Neuronal stem cell (in vitro differentiated cells): ENCODE results near the gene PGBD2.
A peak's percentile ranks its signal among the peaks of the same experiment; 100 is the strongest.
"Not testable (repeated sequence)": the region's sequence is repeated elsewhere in the genome, so short reads cannot be mapped to it uniquely, and the experiment has no call there.

Source experiments
- DNase-seq: peaks from one replicate; pipeline ENCODE4 v3.0.0-alpha.2; 2013; ENCODE audit warnings: low spot score
- H2AFZ ChIP-seq: one replicate; pipeline ENCODE4 v1.6.1; 2013; ENCODE audit warnings: mild to moderate bottlenecking, low read length, inconsistent platforms
- H2AK5ac ChIP-seq: 2 replicates; pipeline ENCODE4 v1.6.1; 2013; ENCODE audit warnings: low read depth, mild to moderate bottlenecking, inconsistent platforms, low read length, moderate library complexity, mixed read lengths
- H2BK120ac ChIP-seq: 2 replicates; pipeline ENCODE4 v1.6.1; 2013; ENCODE audit warnings: low read depth, mild to moderate bottlenecking, inconsistent platforms, low read length, moderate library complexity, mixed read lengths
- H2BK12ac ChIP-seq: one replicate; pipeline ENCODE4 v1.6.1; 2013; ENCODE audit warnings: low read length, inconsistent platforms
- H2BK15ac ChIP-seq: 2 replicates; pipeline ENCODE4 v1.6.1; 2013; ENCODE audit warnings: mild to moderate bottlenecking, low read length, inconsistent platforms, mixed read lengths
- H2BK5ac ChIP-seq: one replicate; pipeline ENCODE4 v1.6.1; 2013; ENCODE audit warnings: inconsistent platforms, mild to moderate bottlenecking, low read length, moderate library complexity
- H3K14ac ChIP-seq: one replicate; pipeline ENCODE4 v1.6.1; 2013; ENCODE audit warnings: low read length, inconsistent platforms
- H3K18ac ChIP-seq: 2 replicates; pipeline ENCODE4 v1.6.1; 2013; ENCODE audit warnings: low read length, inconsistent platforms
- H3K23ac ChIP-seq: 2 replicates; pipeline ENCODE4 v1.6.1; 2013; ENCODE audit warnings: low read depth, mild to moderate bottlenecking, mixed read lengths, low read length, inconsistent platforms; ENCODE audit not compliant: poor library complexity
- H3K27ac ChIP-seq: replicated peaks from 3 replicates; pipeline ENCODE4 v1.5.1; 2013; ENCODE audit warnings: low read length, inconsistent platforms
- H3K27me3 ChIP-seq, 3 experiments: 2 replicates each; pipeline ENCODE4 v1.6.1; 2013; ENCODE audit warnings: low read length in 3 of 3, mild to moderate bottlenecking in 2 of 3, inconsistent platforms in 1 of 3, low read depth in 1 of 3, mixed read lengths in 1 of 3, moderate library complexity in 1 of 3; ENCODE audit not compliant: control insufficient read depth in 3 of 3, insufficient read depth in 3 of 3
- H3K36me3 ChIP-seq, 2 donors: replicated peaks in 1 of 2; 2 replicates each; pipeline ENCODE4 v1.6.1; 2013; ENCODE audit warnings: low read length in 2 of 2; ENCODE audit not compliant: control insufficient read depth in 2 of 2, insufficient read depth in 2 of 2
- H3K4ac ChIP-seq: 2 replicates; pipeline ENCODE4 v1.6.1; 2013; ENCODE audit warnings: inconsistent platforms, mild to moderate bottlenecking, low read length, moderate library complexity
- H3K4me1 ChIP-seq, 2 donors: 1 replicate in 1 of 2; 2 replicates in 1 of 2; pipeline ENCODE4 v1.6.1; 2013; ENCODE audit warnings: low read length in 2 of 2, low read depth in 1 of 2; ENCODE audit not compliant: control insufficient read depth in 2 of 2, insufficient read depth in 1 of 2
- H3K4me2 ChIP-seq: one replicate; pipeline ENCODE4 v1.6.1; 2013; ENCODE audit warnings: mild to moderate bottlenecking, low read length, inconsistent platforms; ENCODE audit not compliant: insufficient read depth, poor library complexity, severe bottlenecking
- H3K4me3 ChIP-seq, 2 donors: 2 replicates each; pipeline ENCODE4 v1.5.1; 2013; ENCODE audit warnings: low read length in 2 of 2, mild to moderate bottlenecking in 2 of 2, inconsistent platforms in 1 of 2, moderate library complexity in 1 of 2
- H3K79me1 ChIP-seq: one replicate; pipeline ENCODE4 v1.6.1; 2013; ENCODE audit warnings: low read depth, mild to moderate bottlenecking, inconsistent platforms, low read length, moderate library complexity
- H3K9ac ChIP-seq: one replicate; pipeline ENCODE4 v1.6.1; 2013; ENCODE audit warnings: mild to moderate bottlenecking, low read depth, low read length, inconsistent platforms; ENCODE audit not compliant: poor library complexity
- H3K9me3 ChIP-seq, 2 donors: replicated peaks in 1 of 2; 2 replicates each; pipeline versions ENCODE3 to v1.6.1; 2013; ENCODE audit warnings: low read length in 2 of 2, mild to moderate bottlenecking in 2 of 2, inconsistent platforms in 1 of 2, low read depth in 1 of 2, mixed read lengths in 1 of 2, moderate library complexity in 1 of 2; ENCODE audit not compliant: control insufficient read depth in 2 of 2, insufficient read depth in 1 of 2
- H4K8ac ChIP-seq: one replicate; pipeline ENCODE4 v1.6.1; 2013; ENCODE audit warnings: low read depth, mild to moderate bottlenecking, inconsistent platforms, low read length, moderate library complexity
- H4K91ac ChIP-seq: one replicate; pipeline ENCODE4 v1.6.1; 2013; ENCODE audit warnings: low read length, low read depth, mild to moderate bottlenecking, inconsistent platforms; ENCODE audit not compliant: poor library complexity
- WGBS, 2 donors: extraction: QIAGEN DNeasy Blood & Tissue Kit; methylation state at CpG; one replicate each; pipeline ENCODE4 v1.1.7; 2013; ENCODE audit warnings: missing lambda C conversion rate in 2 of 2, mixed read lengths in 1 of 2; ENCODE audit not compliant: insufficient read length in 2 of 2, insufficient replicate concordance in 1 of 2; ENCODE audit errors: extremely low coverage in 2 of 2; 5-methylcytosine and 5-hydroxymethylcytosine counted together

PGBD2 gene

GRCh38 chr1:248928122-248928521, 22.1 kb downstream of the PGBD2 start:
- H3K18ac ChIP-seq, H3K9ac ChIP-seq, H3K4me2 ChIP-seq, H3K27ac ChIP-seq, DNase-seq, H2BK12ac ChIP-seq, H3K4ac ChIP-seq, H3K27me3 ChIP-seq, H3K4me3 ChIP-seq, H2AK5ac ChIP-seq, H3K23ac ChIP-seq, H4K91ac ChIP-seq, H3K9me3 ChIP-seq, H3K14ac ChIP-seq, H2BK5ac ChIP-seq, H4K8ac ChIP-seq, H2BK120ac ChIP-seq, H2BK15ac ChIP-seq, H3K79me1 ChIP-seq: not testable (repeated sequence)
- H3K4me1 ChIP-seq = peaks cover 0 to 10% of the 10 kb centered on the region in 2 donors
- H2AFZ ChIP-seq = peak overlapping the region; percentile 24
- H3K36me3 ChIP-seq = peaks cover 0 to 11% of the 10 kb centered on the region in 2 donors

- not testable (repeated sequence) for H3K27me3 ChIP-seq
Observed at GRCh38 chr1:248930037-248930436, 24.0 kb downstream of the PGBD2 start.

GRCh38 chr1:248938173-248938809, 32.3 kb downstream of the PGBD2 start:
- H3K4me1 ChIP-seq, H3K4me3 ChIP-seq, H3K4ac ChIP-seq, H2AK5ac ChIP-seq, H2BK12ac ChIP-seq, H3K79me1 ChIP-seq, H4K91ac ChIP-seq, H3K27ac ChIP-seq, H3K9ac ChIP-seq, H3K4me2 ChIP-seq, DNase-seq, H3K36me3 ChIP-seq, H2BK5ac ChIP-seq, H2BK15ac ChIP-seq, H3K27me3 ChIP-seq, H3K9me3 ChIP-seq, H3K14ac ChIP-seq, H2BK120ac ChIP-seq, H3K18ac ChIP-seq, H4K8ac ChIP-seq, H3K23ac ChIP-seq, H2AFZ ChIP-seq: not testable (repeated sequence)
- no CpG with 5 or more reads among the region's 9 CpGs for WGBS, 2 donors

More at GRCh38 chr1:248930037-248930436, 24.0 kb downstream of the PGBD2 start:
- WGBS, 2 donors = no CpG with 5 or more reads among the region's 4 CpGs
- not testable (repeated sequence) for H3K14ac ChIP-seq, H3K27ac ChIP-seq, H3K23ac ChIP-seq, H4K91ac ChIP-seq, H2BK15ac ChIP-seq, H3K79me1 ChIP-seq, H4K8ac ChIP-seq, H2BK12ac ChIP-seq, H3K4me3 ChIP-seq, DNase-seq, H2AK5ac ChIP-seq, H3K18ac ChIP-seq, H3K4me2 ChIP-seq, H2BK5ac ChIP-seq, H3K9me3 ChIP-seq, H2BK120ac ChIP-seq, H3K4ac ChIP-seq, H3K36me3 ChIP-seq, H3K9ac ChIP-seq, H2AFZ ChIP-seq
- H3K4me1 ChIP-seq = peaks cover 0 to 10% of the 10 kb centered on the region in 2 donors

- H3K23ac ChIP-seq, H2BK12ac ChIP-seq, H3K79me1 ChIP-seq, H3K27me3 ChIP-seq, H3K27ac ChIP-seq, H2AFZ ChIP-seq, H3K36me3 ChIP-seq, H2BK15ac ChIP-seq, H3K4me1 ChIP-seq, H3K18ac ChIP-seq, H2BK120ac ChIP-seq, H3K4me2 ChIP-seq, H3K4me3 ChIP-seq, H3K9me3 ChIP-seq, H3K14ac ChIP-seq, H3K4ac ChIP-seq, H3K9ac ChIP-seq, DNase-seq, H2BK5ac ChIP-seq, H4K8ac ChIP-seq, H4K91ac ChIP-seq, H2AK5ac ChIP-seq: not testable (repeated sequence)
- WGBS, 2 donors = no CpG with 5 or more reads among the region's 77 CpGs
Observed at GRCh38 chr1:248944134-248944999, 38.3 kb downstream of the PGBD2 start.
